ENCODE results near the gene HADHB.

DNA sequence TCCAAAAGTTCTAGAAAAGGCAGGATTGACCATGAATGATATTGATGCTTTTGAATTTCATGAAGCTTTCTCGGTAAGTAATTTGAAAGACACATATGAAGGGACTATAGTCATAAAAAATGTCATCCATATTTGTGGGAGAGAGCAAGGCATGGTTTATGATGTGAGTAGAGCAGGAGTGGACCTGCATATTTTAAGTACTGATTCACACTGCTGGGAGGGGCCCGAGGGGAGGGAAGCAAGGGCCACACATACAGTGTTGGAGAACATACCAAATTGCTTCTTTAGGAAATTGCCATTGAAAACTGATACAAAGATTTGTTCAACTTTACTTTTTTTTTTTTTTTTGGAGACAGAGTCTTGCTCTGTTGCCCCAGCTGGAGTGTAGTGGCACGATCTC, 39.4 kb downstream of the HADHB start:
- TF ChIP-seq POLR2AphosphoS5 (IDR thresholded peaks at IDR 0.05; ENCODE audit: low read depth, low read length): no peak
- no peak for TF ChIP-seq POLR2A (IDR thresholded peaks at IDR 0.05; ENCODE audit: low read depth, low read length)
- no peak for TF ChIP-seq TAF1 (IDR thresholded peaks at IDR 0.05; ENCODE audit: low read depth, low read length)
- TF ChIP-seq SPI1 (IDR thresholded peaks at IDR 0.05; ENCODE audit: low read depth, low read length): no peak
- no peak for TF ChIP-seq PAX5 (IDR thresholded peaks at IDR 0.05; ENCODE audit: insufficient read depth, low read length, severe bottlenecking)

Measured in GM12891 (cell line).